HG02870 (cell line): ENCODE measurements around the gene ADORA1.

Source experiments
- ATAC-seq: cut with Tn5 transposase; IDR thresholded peaks from one replicate; pipeline ENCODE4 v1.9.1; 2021; ENCODE audit warnings: mild to moderate bottlenecking, moderate library complexity; ENCODE audit not compliant: unreplicated experiment

Gene ADORA1

DNA sequence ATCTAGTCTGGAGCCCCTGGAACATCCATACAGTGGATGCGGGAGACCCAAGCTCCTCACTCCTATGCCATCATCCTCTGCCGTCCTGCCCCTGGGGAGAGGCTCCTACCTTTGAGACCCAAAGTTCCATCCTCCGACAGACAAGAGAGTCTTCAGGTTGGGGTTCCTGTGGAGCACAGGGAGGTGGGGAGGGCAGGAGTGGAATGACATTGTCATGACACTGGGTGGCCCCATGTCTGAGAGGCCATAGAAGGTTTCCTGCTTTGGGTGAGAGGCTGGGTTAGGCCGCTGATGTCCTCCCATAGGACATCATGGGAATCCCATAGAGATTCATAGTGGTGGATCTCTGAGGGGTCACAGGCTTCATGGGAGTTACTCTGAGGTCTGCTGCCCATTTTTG, 56.9 kb downstream of the ADORA1 start:
- no peak for ATAC-seq

DNA sequence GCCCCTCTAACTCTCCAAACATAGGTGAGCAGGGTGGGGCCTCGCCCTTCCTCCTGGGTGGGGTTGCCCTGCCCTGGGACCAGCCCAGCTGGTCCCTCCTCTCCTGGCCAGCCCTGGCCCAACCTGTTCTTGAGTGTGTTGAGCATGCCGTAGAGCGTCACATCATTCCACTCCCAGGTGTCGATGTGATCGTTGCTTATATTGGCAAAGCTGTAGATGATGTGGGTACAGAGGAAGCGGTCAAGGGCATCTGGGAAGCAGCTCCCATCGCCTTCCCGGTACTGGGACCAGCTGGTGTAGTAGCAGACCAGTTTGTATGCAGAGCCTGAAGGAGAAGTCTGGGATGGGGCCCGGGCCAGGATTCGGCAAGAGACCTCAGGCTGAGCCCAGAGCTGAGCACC, 57.5 kb downstream of the ADORA1 start:
- no peak for ATAC-seq

DNA sequence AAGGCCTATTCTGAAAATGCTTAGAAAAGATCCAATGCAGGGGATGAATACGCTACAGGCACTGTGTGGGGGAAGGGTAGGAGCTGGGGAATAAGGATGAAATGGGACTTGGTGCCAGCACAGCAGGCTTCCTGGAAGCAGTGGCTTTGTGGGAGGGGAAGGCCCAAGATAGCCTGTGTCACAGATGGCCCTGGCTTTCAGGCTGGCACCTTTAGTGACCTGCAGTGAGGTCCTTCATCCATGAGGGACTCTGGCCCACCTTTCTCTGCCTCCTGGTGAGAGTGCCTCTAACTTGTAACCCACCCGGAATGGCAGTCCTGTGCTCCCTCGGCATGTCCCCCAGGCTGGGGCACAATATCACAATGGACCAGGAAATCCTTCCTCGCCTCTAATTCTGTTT, 58.1 kb downstream of the ADORA1 start:
- no peak for ATAC-seq

DNA sequence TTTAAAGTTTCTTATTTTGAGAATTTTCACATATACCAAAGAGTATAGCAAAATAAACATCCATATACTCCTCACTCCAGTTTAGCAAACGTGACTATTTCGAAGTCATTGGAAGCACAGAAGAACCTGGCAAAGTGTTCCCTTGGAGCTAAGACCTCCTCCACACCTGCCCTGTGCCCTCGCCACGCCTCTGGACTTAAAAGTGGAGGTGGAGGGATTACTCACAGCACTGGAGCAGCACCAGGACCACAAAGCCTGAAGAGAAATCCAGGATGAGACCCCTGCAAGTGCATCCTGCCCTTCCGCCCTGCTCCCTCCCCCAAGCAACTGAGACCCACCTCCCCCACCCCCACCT, 58.5 kb downstream of the ADORA1 start:
- no peak for ATAC-seq

DNA sequence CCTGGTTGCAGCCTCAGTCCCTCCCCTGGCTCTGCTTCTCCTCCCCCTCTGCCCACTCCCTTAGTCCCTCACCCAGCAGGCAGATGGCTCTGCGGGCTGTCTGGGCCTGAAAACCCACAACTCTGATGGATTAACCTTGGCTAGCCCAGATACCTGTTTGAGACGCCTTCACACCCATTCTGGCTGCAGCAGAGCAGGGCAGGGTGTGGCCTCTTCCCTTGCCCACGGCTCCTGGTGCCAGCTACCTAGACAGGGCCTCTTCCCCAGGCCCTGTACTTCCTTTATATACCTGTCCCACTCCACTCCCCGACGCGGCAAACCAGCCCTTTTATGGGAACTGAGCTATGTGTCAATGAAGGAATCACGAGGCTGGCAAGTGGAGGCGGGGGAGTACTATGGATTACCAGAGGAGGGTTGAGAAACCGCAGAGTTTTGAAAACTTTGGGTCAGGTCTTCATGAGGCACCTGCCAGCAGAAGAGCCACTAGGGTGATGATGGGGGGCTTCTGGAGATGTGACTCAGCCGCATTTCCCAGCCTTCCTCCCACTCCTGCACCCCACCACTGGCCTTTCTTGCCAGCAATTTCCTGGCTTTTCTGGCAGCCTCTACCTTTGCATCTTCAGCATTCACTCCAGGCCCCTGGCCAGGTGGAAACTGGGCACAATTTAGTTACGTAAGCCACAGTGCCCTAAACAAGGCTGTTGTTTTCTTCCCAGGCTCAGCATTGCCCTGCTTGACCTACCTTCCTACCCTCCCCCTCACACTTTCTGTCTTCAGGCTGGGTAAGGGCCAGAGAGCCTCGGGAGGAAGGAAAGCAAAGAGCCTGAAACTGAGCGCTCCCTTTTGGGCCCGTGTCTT, 59.1 kb downstream of the ADORA1 start, which contains the start of gene CHI3L1:
Gene CHI3L1, minus strand, starts transcription at position 259 of the 858 bp plus-strand sequence. Its CDS starts 81 bp downstream, at position 178.
- ATAC-seq = no peak

DNA sequence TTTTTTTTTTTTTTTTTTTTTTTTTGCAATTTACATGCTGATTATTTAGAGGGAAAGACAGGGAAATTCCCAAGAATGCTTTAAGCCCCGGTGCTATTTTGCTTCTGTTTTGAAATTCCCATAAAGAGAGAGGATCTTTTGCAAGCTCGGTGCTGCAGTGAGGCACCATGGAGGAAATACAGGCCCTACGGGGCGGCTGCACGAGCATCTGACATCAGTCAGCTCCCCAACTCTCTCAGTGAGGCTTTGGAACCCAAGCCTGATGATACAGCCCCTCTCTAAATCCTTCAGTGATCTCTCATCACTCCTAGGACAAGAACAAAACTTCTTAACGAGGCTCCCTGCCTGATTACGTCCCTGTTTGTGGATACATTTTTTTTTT, 59.8 kb downstream of the ADORA1 start:
- no peak for ATAC-seq

DNA sequence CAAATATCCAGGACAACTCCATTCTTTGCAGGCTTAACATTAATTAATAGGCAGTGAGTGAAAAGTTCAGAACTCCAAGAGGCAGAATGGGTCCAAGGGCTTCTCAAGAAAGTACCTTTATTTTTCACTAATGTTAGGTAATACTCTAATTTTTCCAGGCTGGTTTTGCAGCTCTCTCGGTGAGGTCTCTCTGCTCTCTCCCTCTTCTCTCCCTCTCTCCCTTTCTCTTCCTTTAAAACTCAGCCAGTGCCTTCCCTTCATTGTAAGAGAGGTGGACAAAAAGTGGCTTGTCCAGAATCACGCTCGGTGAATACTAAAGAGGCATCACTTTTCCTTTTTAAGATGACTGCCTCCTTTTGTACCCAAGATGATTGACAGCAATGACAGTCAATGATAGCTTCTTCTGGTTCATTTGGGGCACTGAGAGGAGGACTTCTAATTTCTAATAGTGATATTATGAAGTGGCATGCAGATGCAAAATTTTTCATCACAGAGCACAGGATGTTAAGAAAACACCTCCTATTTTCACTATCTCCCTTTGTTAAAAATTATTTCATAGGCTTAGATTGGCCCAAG, 60.3 kb downstream of the ADORA1 start:
- no peak for ATAC-seq

DNA sequence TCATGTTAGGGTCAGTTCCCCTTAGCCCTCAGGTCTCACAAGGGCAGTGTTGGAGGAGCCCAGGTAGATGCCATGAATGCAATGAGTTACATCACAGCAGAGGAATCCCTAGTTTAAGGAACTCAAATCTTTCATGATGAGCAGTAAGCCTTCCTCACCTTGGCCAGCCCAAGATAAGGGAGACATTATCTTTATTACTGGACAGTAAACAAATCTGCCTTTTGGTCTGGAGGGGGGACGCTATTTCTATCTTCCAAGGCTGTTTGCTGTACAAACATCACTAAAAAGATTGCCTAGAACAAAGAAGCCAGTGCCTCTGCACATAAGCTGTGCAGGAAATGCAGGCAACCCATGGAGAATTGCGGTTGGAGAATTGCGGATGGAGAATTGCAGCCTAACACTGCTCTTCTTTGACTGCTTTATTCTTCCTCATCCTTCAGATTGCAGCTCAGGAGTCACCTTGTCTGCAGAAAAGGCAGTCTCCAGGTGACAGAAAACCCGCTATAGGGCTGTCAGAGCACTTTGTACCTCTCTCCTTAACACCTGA, 61.2 kb downstream of the ADORA1 start:
- ATAC-seq = no peak

DNA sequence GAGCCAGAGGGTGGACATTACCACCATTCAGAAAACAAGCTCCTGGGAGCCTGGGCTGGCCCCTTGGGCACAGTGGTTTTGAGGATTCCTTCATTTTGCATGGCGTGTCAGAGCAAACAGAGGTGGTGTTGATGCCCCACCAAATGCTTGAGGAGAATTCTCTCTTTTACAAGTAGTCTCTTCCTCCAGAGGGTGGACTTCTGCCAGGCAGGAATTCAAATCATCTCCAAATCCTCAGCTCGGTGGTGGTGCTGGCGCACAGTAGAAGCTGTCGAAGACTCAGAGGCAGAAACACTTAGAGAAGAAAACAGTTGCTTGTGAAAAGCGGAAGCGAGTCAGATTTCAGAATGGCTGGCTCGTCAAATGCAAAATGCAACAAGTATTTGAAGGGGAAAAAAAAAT, 62.4 kb downstream of the ADORA1 start:
- no peak for ATAC-seq

DNA sequence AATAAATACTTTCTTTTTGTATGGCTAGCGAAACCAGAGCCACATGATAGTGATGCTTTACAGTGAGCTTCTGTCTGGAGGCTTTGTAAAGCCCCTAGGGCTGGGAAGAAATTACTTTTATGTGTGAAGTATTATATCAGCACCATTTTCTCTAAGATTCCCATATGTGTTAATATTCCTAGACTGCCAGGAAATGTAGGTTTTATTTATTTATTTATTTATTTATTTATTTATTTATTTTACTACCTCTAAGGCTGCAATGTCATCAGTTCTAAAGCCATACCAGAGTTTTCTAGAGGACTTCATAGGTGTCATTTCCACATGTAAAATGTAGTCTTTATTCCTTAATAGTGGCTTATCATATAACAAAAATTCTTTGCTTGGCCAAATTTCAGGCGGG, 63.4 kb downstream of the ADORA1 start:
- ATAC-seq = no peak

DNA sequence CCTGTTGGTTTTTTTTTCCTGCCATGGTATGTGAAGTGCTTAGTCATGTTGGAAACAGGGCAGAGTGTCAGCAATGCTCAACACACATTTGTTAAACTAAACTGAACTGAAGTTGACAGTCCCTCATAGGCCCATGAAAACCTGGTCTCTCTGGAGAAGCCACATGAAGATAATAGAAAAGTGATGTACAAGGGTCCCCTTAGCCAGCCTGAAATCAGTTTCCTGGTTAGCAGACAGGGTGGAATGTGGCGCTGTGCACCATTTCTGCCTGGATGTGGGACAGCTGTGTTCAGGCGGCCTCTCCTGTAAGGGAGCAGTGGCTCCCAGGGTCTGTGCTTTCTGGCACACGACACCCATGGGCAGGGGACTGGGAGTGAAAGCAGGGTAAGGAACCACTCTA, 68.8 kb downstream of the ADORA1 start:
- ATAC-seq = no peak

DNA sequence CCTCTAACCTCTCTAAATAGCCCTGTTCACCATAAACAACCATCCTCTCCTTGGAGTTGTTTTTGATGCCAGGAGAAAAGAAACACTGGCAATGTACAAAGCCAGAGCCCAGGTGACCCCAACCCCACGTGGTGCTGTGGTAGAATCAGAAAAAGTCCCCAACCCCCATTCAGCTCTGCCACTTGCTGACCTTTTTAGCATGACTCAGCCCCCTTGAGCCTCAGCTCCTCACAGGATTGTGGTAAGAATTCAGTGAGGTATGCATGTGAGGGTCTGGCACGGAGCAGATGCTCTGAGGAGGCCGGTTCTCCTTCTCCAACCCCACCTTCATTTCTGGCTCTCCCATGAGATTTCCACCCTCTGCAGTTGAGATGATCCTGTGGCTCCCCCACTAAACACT, 70.1 kb downstream of the ADORA1 start:
- no peak for ATAC-seq

DNA sequence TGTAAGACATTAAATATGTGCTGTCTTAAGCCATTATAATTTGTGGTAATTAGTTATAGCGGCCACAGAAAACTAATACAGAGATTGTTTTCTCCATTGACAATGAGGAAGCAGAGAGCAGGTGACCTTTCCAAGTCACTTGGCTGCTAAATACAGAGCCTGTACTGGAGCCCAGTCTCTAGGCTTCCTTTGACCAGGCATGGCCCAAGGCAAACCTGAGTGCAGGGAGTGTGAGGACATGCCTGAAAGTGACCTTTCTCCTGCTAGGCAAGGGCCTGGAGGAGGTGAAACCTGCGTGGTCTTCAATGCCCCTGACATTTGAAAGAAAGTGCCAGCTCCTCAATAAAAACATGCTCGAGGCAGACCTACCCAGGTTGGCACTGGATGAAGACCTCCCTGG, 71.5 kb downstream of the ADORA1 start:
- no peak for ATAC-seq

DNA sequence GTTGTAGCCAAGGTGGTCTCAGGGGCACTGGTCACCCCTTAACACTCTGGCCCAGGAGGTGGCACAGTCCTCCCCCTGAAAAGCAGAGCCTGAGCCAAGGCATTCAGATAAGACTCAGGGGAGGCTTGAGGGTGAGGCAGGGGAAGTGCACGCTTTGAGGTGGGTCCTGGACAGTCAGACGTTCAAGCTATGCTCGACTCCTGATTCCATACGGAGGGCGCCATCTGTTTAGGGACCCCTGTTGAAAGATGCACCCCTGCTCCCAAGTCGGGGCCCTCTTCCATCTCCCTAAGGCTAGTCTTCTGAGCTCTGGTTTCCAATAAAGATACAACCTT, 71.9 kb downstream of the ADORA1 start:
- no peak for ATAC-seq

DNA sequence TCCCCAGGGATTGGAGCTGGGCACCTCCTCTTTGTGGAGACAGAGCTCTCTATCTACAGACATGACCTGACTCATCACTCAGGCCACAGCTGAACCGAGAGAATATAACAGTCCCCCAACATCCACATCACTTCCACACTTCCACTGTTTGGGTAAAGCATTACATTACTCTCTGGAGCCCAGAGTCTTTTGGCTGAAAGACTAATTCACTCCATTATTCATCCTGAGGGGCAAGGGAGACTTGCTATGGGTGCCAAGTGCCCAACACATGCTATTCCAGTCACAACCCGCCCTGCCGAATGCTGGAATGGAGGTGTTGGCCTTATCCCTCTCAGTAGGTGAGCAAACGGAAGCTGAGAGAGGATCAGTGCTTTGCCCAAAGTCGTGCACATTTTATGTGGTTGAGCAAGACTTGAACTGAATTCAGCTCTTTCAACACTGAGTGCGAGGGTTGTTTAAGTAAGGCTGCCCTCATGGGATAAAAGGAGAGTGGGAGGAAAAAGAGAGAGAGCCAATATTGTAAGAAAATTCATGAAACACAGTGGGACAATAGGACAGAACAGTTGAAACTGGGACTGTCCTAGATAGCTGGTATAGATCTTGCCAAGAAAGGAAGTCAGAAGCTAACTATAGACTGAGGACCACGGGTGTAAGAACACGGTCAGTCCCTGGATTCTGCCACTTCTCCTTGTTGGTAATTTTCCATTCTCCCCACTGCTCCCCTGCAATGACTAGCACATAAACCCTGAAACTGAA, 72.5 kb downstream of the ADORA1 start:
- ATAC-seq = no peak

DNA sequence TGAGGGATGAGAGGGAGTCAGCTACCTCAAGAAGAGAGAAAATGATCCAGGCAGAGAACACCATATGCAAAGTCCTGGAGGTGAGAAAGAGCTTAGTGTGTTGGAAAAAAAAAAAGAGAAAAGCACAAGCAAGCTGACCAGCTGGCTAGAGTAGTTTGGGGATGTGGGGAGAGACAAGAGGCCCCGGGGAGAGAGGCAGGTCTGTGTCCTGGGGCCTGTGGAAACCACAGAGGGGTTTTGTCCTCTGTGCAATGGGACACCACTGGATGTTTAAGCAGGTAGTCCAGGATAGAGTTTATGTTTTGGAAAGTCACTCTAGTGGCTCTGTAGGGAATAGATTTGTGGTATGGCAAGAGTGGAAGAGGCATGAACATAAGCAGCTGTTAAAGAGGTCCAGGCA, 73.4 kb downstream of the ADORA1 start:
- no peak for ATAC-seq

DNA sequence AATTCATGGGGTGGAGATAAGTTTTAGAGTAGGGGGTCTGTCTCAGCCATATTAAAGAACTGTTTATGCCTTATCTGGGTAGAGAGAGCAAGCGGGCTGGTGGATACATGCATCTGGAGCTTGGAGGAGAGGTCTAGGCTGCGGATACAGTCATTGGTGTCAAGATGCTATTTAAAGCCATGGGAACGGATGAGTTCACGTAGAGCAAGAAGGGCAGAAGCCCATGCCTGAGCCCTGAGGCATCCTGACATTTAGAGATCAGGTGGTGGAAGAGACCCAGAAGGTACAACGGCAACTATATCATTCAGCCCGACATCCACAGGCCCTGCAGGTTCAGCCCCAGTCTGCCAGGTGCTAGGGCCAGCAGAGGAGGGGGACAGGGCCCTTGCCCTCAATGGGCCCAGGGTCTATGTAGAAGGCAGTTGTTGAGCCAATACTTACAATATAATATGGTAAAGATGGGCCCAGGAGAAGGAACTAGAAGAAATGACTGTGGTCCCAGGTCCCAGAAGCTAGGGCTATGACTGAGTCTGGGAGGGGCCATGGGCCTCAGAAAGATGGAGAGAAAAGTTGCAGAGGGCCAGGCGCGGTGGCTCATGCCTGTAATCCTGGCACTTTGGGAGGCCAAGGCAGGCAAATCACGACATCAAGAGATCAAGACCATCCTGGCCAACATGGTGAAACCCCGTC, 74.1 kb downstream of the ADORA1 start:
- ATAC-seq = no peak

DNA sequence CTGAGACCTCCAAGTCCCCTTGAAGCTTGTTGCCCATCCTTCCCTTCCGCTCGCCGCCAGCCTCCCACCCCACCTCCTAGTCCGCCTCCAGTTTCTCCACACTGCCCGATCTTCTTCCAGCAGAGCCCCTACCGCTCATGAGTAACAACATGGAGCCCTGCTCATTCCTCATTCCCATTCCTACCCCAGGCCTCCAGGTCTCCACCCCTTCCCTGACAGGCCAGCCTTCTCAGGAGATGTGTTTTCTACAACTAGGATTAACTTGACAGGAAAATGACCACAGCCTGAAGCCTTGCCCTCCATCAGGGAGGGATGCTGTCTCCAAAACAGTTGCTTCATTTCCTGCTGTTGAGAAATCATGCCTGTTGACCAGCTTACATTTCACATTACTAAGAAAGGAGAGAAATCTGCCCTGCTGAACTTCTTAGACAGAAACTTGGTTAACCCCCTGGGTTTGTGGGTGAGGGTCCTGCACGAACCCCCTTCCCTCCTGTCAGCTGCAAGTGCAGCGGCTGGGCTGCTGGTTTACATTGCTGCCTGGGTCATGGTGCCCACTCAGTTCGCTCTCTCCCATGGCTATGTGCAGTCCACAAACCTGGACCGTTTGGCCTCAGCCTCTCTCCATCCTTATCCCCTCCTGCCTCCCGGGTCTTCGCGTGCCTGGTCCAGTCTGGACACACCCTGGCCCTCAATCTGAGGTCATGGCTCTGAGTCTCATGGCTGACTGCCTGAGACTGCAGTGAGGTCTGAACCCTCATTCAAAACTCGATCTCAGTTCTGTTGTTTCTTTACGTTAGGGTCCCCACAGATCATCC, 75.1 kb downstream of the ADORA1 start:
- ATAC-seq = no peak

DNA sequence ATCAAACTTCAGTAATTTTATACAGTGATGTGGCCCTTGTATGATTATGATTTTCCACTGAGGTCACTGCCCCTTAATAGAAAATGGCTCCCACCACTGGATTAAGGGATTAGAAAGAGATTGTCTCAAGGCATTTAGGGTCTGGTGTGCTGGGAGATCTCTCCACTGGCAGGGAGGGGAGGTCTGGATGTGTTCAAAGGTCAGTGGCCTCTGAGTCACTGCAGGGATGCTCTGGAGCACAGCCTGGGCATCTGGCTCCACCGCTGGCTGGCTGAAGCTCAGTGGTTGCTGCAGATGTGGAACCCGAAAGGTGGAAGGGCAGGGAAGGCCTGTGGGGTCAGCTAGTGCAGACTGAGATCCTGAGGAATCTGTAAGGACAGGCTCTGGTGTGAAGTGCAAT, 77.2 kb downstream of the ADORA1 start:
- no peak for ATAC-seq

DNA sequence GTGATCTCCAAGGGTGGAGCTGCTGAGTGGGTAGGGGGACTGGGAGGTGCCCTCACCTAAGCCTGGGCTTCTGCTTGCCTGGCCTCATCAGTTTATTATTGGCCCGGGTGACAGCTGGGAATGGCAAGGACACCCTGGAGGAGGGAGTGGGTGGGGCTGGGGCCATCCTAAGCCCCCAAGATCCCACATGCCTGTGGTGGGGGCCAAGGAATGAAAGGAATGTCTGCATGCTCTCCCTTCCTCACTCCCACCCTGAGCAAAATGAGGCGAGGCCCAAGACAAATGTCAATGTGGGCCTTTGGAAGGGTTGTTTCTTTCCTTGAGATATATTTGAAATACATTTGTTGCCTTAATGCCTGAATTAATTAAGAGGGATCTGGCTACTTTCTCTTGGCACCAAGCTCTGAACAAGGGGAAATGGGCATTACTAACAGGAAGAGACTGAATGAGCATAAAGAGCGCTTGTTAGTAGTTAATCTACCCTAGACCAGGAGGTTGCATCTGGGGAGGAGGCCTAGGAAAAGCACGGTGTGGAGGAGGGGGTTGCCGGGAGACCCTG, 78.7 kb downstream of the ADORA1 start:
- ATAC-seq = no peak
